B cell (primary cell): ENCODE measurements around the gene PTPRG. TPM values are rescaled to one million over a fixed set of nuclear protein-coding genes. Genes with fewer than 3 reads are reported as not detected.

Source experiments
- ATAC-seq: fragments of 200-7000 bp; cut with Tn5 transposase; one replicate; pipeline ENCODE4 v1.10.0; 2021; ENCODE audit warnings: low read depth, mild to moderate bottlenecking, moderate number of reproducible peaks, moderate library complexity
- CTCF ChIA-PET: fragments of 350-600 bp; sonication (Branson Sonifier 250); formaldehyde crosslinking; loops from one replicate; lab custom pipeline; 2021; ENCODE audit warnings: antibody characterized with exemption, inconsistent platforms; lab: Charles Lee
- POLR2A ChIA-PET: fragments of 350-600 bp; sonication (Branson Sonifier 250); formaldehyde crosslinking; loops from one replicate; lab custom pipeline; 2021; ENCODE audit warnings: antibody characterized with exemption; lab: Charles Lee
- DNase-seq: peaks from one replicate; pipeline ENCODE4 v3.0.0; 2013
- H2AFZ ChIP-seq: 2 replicates; pipeline ENCODE4 v1.6.1; 2012; ENCODE audit warnings: mild to moderate bottlenecking, low read depth, low read length; ENCODE audit not compliant: insufficient read depth, poor library complexity, severe bottlenecking
- H3K27ac ChIP-seq, 2 donors: 1 replicate in 1 of 2; 2 replicates in 1 of 2; pipeline ENCODE4 v1.5.1; 2012 to 2013; ENCODE audit warnings: low read length in 2 of 2, mild to moderate bottlenecking in 2 of 2, moderate library complexity in 1 of 2
- H3K27me3 ChIP-seq, 4 experiments: fragments of 200-600 bp in 1 of 4; sonication (generic) in 1 of 4; replicated peaks in 1 of 4; 1 replicate in 2 of 4; 2 replicates in 2 of 4; pipeline versions ENCODE4 v1.6.1 to v1.7.0; 2013 to 2016; ENCODE audit warnings: low read length in 3 of 4, mild to moderate bottlenecking in 2 of 4, mixed read lengths in 1 of 4, moderate library complexity in 1 of 4; ENCODE audit not compliant: insufficient read depth in 4 of 4, control insufficient read depth in 3 of 4; ENCODE audit errors: control extremely low read depth in 1 of 4
- H3K36me3 ChIP-seq, 2 experiments: replicated peaks in 1 of 2; 1 replicate in 1 of 2; 2 replicates in 1 of 2; pipeline versions ENCODE4 v1.6.1 to v1.7.1; 2013; ENCODE audit warnings: low read length in 1 of 2; ENCODE audit not compliant: insufficient read depth in 2 of 2, control insufficient read depth in 1 of 2; ENCODE audit errors: control extremely low read depth in 1 of 2, extremely low read depth in 1 of 2
- H3K4me1 ChIP-seq, 2 donors: fragments of 200-600 bp in 1 of 2; sonication (generic) in 1 of 2; 1 replicate in 1 of 2; 2 replicates in 1 of 2; pipeline versions ENCODE4 v1.5.1 to v1.6.1; 2013 to 2017; ENCODE audit warnings: low read length in 2 of 2; ENCODE audit not compliant: control insufficient read depth in 2 of 2, insufficient read depth in 2 of 2
- H3K4me2 ChIP-seq: replicated peaks from 2 replicates; pipeline ENCODE3; 2012; ENCODE audit warnings: mild to moderate bottlenecking, low read depth, low read length; ENCODE audit not compliant: poor library complexity, severe bottlenecking
- H3K4me3 ChIP-seq, 5 experiments: fragments of 200-600 bp in 1 of 5; sonication (generic) in 1 of 5; 1 replicate in 3 of 5; 2 replicates in 2 of 5; pipeline versions ENCODE4 v1.5.1 to v1.7.0; 2011 to 2016; ENCODE audit warnings: low read length in 4 of 5, mild to moderate bottlenecking in 4 of 5, low read depth in 2 of 5, control low read depth in 1 of 5, moderate library complexity in 1 of 5; ENCODE audit not compliant: insufficient read depth in 1 of 5; ENCODE audit errors: control extremely low read depth in 1 of 5, extremely low read depth in 1 of 5
- H3K79me2 ChIP-seq: fragments of 200-600 bp; sonication (generic); one replicate; pipeline ENCODE4 v1.6.0; 2016; ENCODE audit warnings: low read length; ENCODE audit not compliant: control insufficient read depth, insufficient read depth
- H3K9ac ChIP-seq: fragments of 200-600 bp; sonication (generic); 2 replicates; pipeline ENCODE4 v1.6.1; 2017; ENCODE audit warnings: mild to moderate bottlenecking, low read length, moderate library complexity
- H3K9me3 ChIP-seq, 3 donors: one replicate each; pipeline versions ENCODE4 v1.6.1 to v1.7.1; 2013; ENCODE audit warnings: low read length in 2 of 3; ENCODE audit not compliant: control insufficient read depth in 2 of 3, insufficient read depth in 1 of 3; ENCODE audit errors: control extremely low read depth in 1 of 3
- H4K20me1 ChIP-seq: 2 replicates; pipeline ENCODE4 v1.6.0; 2012; ENCODE audit warnings: mild to moderate bottlenecking, low read length; ENCODE audit not compliant: insufficient read depth, control insufficient read depth, poor library complexity, severe bottlenecking
- H3K27ac Mint-ChIP-seq: one replicate; pipeline ENCODE4 v1.8.0; 2021; ENCODE audit warnings: mixed read lengths
- H3K27me3 Mint-ChIP-seq: one replicate; pipeline ENCODE4 v1.8.0; 2021; ENCODE audit warnings: mixed read lengths
- H3K4me1 Mint-ChIP-seq: one replicate; pipeline ENCODE4 v1.8.0; 2021; ENCODE audit warnings: mixed read lengths
- H3K4me3 Mint-ChIP-seq: one replicate; pipeline ENCODE4 v1.8.0; 2021; ENCODE audit warnings: mixed read lengths
- H3K9me3 Mint-ChIP-seq: one replicate; pipeline ENCODE4 v1.8.0; 2022; ENCODE audit warnings: mixed read lengths; ENCODE audit not compliant: insufficient read depth
- CTCF ChIP-seq: fragments of 200-600 bp; IDR thresholded peaks from one replicate; pipeline ENCODE4 v1.8.0; 2022; ENCODE audit warnings: antibody characterized with exemption, mild to moderate bottlenecking
- EZH2 ChIP-seq: IDR thresholded peaks from 2 replicates; pipeline ENCODE4 v1.6.1; 2012; ENCODE audit warnings: borderline replicate concordance, low read depth, mild to moderate bottlenecking, moderate library complexity, low read length; ENCODE audit not compliant: insufficient read depth, poor library complexity, severe bottlenecking
- WGBS: methylation state at CpG from one replicate; pipeline ENCODE4 v1.1.5; 2013; ENCODE audit warnings: missing lambda C conversion rate; ENCODE audit not compliant: insufficient coverage; 5-methylcytosine and 5-hydroxymethylcytosine counted together
- intact Hi-C: fragments of 100-400 bp; cut with micrococcal nuclease; formaldehyde crosslinking; loops from one replicate; pipeline ENCODE4 v1.10.0; 2022
- polyA plus RNA-seq: library from polyadenylated mRNA; depleted of rRNA; stranded (reverse); fragments of >200 nt; gene quantifications from 2 replicates; pipeline ENCODE4 v1.2.3, GENCODE V29; 2012
- total RNA-seq, 2 donors: library from RNA; stranded (reverse); fragments of 120-200 nt in 1 of 2; gene quantifications; 1 replicate in 1 of 2; 2 replicates in 1 of 2; pipeline versions ENCODE4 v1.2.3 to v1.2.4, GENCODE V29; 2013 to 2022

Gene PTPRG
- total and polyA plus RNA-seq, 2 donors (not counting 1 experiment from before 2014, with no cell fraction given): 0.12 to 1.3 TPM

DNA sequence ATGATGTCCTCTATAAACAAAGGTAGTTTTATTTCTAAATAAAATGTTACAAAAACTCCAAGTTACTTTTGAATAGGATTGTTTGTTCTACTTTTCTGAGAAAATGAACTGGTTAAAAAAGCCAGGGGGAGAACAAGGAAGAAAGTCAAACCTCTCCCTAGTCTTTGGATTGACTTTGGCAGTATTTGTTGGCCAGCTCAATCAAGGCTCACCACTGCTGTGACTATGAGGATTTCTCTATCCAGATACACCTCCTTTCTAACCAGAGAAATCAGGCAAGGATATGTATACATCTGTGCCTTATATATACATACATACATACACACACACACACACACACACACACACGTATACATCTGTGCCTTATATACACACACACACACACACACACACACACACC, 704.2 kb downstream of the PTPRG start:
- H2AFZ ChIP-seq: no peak overlapping the region
- Mint-ChIP-seq H3K27ac (no peak overlapping the region), H3K27me3 (no peaks in the 10 kb centered on the region), H3K4me3 (no peak overlapping the region), H3K4me1 (no peaks in the 10 kb centered on the region), H3K9me3 (no peaks in the 10 kb centered on the region)
- H3K4me2 ChIP-seq: no peak overlapping the region
- H3K36me3 ChIP-seq: no peaks in the 10 kb centered on the region
- intact Hi-C loops: no loop called here
- POLR2A ChIA-PET: no interaction called here
- CTCF ChIA-PET: no interaction called here
- no peak overlapping the region for H3K27ac ChIP-seq
- H3K4me1 ChIP-seq: no peaks in the 10 kb centered on the region
- no peak for ATAC-seq
- H3K9me3 ChIP-seq: peaks cover 0 to 1% (median 0%) of the 10 kb centered on the region in 3 donors
- no peak overlapping the region for H3K9ac ChIP-seq
- no peaks in the 10 kb centered on the region for H4K20me1 ChIP-seq
- TF ChIP-seq CTCF (no peak), EZH2 (no peak)
- no peaks in the 10 kb centered on the region for H3K79me2 ChIP-seq
- no peaks in the 10 kb centered on the region for H3K27me3 ChIP-seq
- no peak for DNase-seq
- no CpG with 5 or more reads among the region's 1 CpG for WGBS
- H3K4me3 ChIP-seq: no peak overlapping the region

DNA sequence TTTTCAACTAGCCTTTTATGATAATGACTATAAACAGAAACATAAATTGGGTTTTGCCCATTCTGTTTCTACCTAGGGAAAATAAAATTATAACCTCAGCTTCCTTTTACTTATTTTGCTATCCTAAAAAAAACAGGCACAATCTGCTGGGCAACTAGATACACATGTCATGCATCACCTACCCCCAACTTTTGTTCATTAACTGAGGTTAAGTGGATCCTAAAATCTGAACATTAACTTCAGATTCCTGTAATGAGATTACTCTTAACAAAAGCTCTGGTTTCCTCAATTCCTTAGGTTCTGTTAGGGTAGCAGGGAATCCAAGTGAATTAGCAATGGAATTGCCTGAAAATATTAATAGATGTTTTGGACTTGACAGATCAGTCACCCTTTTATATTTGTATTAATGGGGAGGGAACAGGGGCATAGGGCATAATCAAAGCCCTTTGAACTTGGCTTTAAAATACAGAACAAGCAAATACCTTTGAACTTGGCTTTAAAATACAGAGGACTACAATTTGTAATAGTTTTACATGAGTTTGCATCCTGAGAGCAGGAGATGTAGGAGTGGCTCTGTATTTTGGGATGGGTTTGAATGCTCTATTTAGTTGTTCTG, 705.4 kb downstream of the PTPRG start:
- intact Hi-C loops: no loop called here
- no peaks in the 10 kb centered on the region for H3K27me3 Mint-ChIP-seq
- peaks cover 0 to 1% (median 0%) of the 10 kb centered on the region in 3 donors for H3K9me3 ChIP-seq

More for the DNA sequence above, 705.4 kb downstream of the PTPRG start:
- Histone ChIP-seq H3K9ac (no peak overlapping the region), H4K20me1 (no peaks in the 10 kb centered on the region), H2AFZ (no peak overlapping the region), H3K4me1 (no peaks in the 10 kb centered on the region), H3K27ac (no peak overlapping the region), H3K4me3 (no peak overlapping the region), H3K79me2 (no peaks in the 10 kb centered on the region), H3K36me3 (no peaks in the 10 kb centered on the region), H3K4me2 (no peak overlapping the region), H3K27me3 (no peaks in the 10 kb centered on the region)
- POLR2A ChIA-PET: no interaction called here
- Mint-ChIP-seq H3K27ac (no peak overlapping the region), H3K9me3 (no peaks in the 10 kb centered on the region), H3K4me3 (no peak overlapping the region), H3K4me1 (no peaks in the 10 kb centered on the region)
- ATAC-seq (no peak), DNase-seq (no peak)
- no peak for TF ChIP-seq EZH2
- no peak for TF ChIP-seq CTCF
- CTCF ChIA-PET: no interaction called here
